IPS-18c (cell line): ENCODE data around the gene DOP1A.
A peak's percentile ranks its signal among the peaks of the same experiment; 100 is the strongest.

Experiments
- H3K4me3 ChIP-seq: 2 replicates; pipeline ENCODE4 v1.7.0; 2013; ENCODE audit warnings: low read depth, mild to moderate bottlenecking, low read length, moderate library complexity; ENCODE audit not compliant: insufficient read depth
- H3K9me3 ChIP-seq: one replicate; pipeline ENCODE4 v1.6.1; 2013; ENCODE audit warnings: mild to moderate bottlenecking, low read length, moderate library complexity; ENCODE audit not compliant: control insufficient read depth, insufficient read depth

DOP1A gene, protein sequence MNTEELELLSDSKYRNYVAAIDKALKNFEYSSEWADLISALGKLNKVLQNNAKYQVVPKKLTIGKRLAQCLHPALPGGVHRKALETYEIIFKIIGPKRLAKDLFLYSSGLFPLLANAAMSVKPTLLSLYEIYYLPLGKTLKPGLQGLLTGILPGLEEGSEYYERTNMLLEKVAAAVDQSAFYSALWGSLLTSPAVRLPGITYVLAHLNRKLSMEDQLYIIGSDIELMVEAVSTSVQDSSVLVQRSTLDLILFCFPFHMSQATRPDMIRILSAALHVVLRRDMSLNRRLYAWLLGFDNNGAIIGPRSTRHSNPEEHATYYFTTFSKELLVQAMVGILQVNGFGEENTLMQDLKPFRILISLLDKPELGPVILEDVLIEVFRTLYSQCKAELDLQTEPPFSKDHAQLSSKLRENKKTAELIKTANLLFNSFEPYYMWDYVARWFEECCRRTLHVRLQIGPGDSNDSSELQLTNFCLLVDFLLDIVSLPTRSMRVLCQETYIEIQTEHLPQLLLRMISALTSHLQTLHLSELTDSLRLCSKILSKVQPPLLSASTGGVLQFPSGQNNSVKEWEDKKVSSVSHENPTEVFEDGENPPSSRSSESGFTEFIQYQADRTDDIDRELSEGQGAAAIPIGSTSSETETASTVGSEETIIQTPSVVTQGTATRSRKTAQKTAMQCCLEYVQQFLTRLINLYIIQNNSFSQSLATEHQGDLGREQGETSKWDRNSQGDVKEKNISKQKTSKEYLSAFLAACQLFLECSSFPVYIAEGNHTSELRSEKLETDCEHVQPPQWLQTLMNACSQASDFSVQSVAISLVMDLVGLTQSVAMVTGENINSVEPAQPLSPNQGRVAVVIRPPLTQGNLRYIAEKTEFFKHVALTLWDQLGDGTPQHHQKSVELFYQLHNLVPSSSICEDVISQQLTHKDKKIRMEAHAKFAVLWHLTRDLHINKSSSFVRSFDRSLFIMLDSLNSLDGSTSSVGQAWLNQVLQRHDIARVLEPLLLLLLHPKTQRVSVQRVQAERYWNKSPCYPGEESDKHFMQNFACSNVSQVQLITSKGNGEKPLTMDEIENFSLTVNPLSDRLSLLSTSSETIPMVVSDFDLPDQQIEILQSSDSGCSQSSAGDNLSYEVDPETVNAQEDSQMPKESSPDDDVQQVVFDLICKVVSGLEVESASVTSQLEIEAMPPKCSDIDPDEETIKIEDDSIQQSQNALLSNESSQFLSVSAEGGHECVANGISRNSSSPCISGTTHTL (N-terminal part only)

DNA sequence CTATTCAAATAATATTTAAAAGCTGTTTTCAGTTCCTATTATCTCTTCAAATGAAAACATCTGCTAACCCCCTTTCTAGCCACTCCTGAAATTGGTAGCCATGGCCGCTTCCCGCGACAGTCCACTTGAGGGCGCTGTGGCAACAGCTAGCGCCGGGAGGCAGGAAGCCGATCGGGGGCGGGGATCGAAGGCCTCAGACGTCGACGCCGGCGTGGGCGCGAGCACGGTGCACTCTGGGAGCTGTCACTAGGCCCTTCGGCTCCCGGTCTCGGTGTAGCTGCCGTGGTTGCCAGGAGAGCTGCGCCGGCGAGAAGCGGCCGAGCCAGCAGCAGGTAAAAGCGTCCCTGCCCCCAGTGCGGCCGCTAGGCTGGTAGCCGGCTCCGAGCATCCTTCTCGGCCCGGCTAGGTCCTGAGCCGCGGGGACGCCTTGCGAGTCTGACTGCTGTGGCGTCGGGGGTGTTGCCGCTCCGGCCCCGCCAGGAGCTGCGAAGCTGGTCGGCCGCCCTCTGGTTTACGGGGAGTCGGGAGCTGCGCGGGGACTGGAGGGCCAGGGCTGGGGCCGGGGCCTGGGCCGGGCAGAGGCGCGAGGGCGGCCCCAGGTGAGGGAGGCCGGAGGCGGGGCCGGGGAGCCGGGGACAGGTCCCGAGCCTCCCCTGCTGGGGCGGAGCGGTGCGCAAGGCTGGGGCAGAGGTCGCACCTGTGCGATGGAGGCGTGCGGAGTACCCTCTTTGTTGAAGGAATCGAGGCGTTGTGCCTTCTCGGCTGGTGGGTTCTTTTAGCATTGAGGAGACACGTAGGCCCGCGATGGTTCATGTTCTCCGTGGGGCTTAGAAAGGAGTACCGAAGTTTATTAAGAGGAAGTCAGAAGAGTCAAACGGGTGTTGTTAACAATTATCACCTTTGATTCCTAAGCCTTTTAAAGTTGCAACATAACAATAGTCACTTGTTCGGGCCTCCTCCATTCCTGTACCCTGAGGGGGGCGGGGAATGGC, at the start of gene DOP1A:
Gene DOP1A (plus strand): TSS at position 224 of the 992 bp plus-strand sequence. CDS start 29,307 bp downstream, outside the sequence.
- Histone ChIP-seq H3K9me3 (no peaks in the 10 kb centered on the region), H3K4me3 (peak within 1 kb of the TSS; percentile 63)

DNA sequence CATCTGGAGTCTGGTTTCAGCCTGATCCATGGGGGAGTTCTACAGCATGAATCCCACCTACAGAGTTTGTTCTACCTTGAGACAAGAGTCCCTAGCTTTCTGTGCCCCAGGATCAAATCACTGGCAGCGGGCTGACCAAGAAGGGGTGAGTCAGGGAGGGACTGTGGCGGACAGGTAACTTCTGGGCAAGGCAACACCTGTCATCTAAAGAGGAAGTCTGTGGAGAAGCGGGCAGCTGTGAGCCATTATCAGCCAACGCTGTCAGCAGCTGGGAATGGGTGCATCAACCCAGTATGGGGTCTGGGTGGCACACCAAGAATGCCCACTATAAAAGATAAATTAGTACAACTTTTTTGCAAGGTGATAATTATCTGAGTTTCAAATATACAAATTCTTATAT, 47.7 kb upstream of the DOP1A start:
- Histone ChIP-seq H3K9me3 (no peaks in the 10 kb centered on the region), H3K4me3 (no peak overlapping the region)

DNA sequence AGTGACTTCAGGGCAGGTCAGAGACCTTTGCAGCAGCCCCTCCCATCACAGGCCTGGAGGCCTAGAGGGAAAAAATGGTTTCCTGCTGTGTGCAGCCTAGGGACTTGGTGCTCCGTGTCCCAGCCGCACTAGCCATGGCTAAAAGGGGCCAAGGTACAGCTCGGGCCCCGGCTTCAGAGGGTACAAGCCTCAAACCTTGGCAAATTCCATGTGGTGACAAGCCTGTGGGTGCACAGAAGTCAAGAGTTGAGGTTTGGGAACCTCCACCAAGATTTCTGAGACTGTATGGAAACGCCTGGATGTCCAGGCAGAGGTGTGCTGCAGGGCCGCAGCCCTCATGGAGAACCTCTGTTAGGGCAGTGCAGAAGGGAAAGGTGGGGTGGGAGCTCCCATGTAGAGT, 35.8 kb upstream of the DOP1A start:
- Histone ChIP-seq H3K4me3 (no peak overlapping the region), H3K9me3 (peaks cover 18% of the 10 kb centered on the region)

DNA sequence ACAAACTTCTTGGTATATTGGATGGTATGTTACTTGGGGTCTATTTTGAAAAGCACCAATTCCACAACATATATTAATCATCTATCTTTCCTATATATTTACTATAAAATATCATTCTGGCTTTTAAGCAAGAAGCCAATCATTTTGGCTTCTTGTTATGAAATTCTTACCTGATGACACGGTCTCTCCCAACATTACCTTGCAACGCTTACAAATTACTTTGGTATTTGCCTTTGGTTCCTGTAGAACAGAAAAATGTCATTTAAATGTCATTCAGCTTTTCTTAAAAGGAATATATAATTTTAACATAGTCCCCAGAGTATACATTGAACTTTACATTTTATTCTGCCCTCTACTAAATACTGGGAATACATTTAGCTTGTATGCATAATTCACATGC, 29.2 kb upstream of the DOP1A start:
- H3K9me3 ChIP-seq: peaks cover 2% of the 10 kb centered on the region
- H3K4me3 ChIP-seq: no peak overlapping the region

DNA sequence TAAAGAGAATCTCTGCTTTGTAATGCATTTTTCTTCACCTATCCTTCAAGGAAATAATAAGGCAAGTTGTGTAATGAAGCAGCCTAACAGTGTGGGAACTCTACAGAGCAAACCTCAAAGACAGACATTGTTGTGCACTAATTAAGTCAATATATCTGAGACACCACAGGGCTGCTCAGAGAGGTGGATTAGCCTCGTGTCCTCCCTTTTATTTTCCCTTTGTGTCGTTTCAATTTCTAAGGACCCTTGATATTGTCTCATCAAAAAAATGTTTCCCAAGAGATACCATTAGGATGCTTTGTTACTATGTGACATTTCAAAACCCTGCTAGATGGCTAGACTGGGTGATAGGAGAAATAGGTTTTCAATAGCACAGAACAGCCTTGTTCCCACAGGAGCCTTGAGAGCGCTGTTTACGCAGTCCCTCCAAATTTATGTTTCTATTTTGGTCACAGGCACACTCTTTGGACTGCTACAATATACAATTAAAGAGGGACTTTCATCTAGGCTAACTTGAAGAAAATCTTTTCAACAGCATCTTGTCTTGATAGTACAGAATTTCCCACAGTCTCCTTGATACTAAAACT, 24.9 kb upstream of the DOP1A start:
- Histone ChIP-seq H3K4me3 (no peak overlapping the region), H3K9me3 (no peaks in the 10 kb centered on the region)

DNA sequence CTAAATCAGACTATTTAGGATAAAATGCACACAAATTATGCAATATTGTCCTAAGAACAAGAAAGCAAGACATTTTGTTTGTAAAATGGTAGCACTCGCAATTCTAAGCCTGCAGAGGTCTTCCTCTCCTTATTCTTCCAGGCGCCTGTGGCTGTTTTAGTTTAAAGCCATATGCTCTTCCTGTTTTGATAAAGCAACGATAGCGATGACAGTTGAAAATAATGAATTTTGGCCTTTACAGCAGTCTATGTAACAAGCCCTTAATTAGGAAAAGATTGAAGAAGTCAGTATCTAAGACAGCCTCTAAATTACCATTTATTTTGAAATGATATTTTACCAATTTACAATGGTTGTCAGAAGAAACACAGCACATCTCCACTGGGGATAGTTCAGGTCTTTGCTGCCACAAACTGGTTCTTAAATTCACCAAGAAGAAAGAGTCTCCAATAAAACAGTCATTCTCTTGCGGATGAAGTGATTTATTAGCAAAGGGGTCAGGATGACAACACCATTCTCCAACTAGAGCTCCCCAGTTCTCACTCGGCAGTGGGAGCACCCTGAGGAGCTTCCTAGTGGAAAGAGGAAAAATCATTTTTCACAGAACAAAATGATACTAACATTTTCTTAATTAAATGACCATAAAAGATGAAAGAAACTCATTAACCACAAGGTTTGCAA, 23.2 kb upstream of the DOP1A start:
- Histone ChIP-seq H3K4me3 (no peak overlapping the region), H3K9me3 (no peaks in the 10 kb centered on the region)

DNA sequence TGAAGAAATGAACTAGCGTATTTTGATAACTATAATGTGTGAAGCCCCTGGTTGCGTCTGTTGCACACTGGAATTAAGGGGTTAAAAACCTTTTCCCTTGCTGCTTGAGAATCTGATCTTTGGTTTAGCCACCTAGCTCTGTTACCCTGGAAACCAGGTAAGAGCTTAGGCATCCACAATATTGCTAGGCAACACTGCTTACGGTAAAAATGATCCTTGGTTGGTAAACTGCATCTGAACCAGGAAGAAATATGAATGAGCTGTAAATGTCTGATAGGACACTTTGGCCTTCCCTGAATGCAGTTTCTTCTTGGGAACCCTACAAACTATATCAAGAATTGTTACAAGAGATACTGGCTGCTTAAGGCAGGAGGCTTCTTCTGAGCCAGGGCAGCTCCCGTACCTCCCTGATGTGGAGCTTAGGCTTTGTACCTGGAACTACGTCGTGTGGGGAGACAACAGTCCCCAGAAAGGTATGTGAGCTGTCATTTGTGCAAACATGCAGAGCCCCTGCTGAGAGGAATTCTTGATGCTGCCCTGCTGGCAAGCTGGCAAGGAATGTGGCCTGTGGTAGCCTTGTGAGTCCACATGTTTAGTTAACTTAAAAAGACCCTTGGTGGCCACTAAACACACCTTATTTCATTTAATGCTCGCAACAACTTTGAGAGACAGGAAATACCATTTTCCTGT, 20.3 kb upstream of the DOP1A start:
- H3K9me3 ChIP-seq: no peaks in the 10 kb centered on the region
- H3K4me3 ChIP-seq: no peak overlapping the region

DNA sequence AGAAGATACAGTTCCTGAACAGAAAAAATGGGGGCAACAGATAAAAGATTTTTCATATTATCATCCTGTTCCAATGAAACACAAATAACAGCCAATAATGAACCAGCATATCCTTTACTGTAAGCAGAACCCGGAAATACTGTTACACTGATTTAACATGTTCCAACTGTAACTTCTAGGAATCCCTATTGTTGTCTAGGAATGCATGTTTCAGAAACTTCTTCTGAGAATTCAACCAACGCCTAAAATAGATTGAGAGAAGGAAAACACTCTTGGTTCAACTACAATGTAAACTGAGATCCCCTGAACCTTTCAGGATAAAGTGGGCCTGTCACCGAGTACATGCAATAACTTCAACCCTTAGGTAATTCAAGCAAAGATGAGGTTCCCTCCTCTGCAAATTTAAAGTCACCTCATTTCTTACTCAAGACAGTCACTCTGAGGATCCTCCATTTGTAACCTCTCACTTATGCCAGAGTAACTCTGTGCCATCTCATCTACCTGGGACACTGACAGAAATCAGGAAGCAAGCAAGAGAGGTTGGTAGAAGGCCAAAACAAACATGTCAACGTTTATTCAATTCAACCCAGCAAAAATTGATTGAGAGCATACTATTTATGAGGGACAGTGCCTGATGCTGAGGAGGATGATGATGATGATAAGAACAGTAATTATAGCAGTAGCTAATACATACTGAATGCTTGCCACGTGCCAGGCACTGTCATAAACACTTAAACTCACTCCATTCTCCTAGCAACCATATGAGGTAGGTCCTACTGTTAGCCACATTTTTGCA, 15.9 kb upstream of the DOP1A start:
- no peak overlapping the region for H3K4me3 ChIP-seq

DNA sequence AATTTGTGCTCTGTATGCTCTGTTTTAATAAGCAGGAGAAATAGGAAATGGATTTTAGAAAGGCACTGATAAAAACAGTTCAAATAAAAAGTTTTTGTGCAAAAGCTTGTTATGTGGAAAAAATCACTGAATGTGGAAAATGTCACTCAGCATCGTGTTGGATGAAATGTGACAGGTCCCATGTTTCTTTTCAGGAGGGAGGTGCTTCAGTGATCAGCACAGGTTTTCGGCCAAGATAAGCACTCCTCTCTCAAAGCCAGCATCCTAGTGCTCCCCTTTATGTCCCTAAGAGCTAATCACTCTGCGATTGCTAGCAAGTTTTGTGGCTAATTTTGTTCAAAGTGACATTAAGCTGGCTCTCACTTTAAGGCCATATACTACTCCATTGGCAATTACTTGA, 13.8 kb upstream of the DOP1A start:
- Histone ChIP-seq H3K9me3 (no peaks in the 10 kb centered on the region), H3K4me3 (no peak overlapping the region)

More for the DNA sequence above, 15.9 kb upstream of the DOP1A start:
- H3K9me3 ChIP-seq: no peaks in the 10 kb centered on the region

DNA sequence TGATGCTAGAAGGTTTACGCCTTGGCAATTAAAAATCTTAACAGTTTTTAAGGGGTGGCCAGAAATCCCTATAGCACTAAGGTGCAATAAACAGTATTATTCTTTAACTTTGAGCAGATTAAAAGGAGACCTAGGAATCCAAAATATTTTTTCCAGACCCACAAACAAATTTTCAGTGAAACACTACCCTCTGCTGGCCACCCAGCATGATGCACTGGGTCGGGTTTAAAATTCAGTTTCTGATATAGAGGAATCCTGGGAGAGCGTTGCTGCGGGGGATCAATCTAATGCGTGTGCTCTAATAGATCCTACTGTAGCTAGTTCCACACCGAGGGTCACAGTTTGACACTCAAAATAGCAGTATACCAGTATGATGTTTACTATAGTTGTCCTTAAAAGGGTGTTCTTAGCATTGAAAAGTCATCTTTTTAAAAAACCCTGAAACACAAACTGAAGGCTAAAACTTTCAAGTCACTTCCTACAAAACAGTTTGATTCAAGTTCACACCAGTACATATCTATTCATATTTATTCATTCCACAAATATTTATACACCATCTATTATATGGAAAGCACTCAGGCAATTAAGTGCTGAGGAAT, 12.0 kb upstream of the DOP1A start:
- H3K4me3 ChIP-seq: no peak overlapping the region
- no peaks in the 10 kb centered on the region for H3K9me3 ChIP-seq

DNA sequence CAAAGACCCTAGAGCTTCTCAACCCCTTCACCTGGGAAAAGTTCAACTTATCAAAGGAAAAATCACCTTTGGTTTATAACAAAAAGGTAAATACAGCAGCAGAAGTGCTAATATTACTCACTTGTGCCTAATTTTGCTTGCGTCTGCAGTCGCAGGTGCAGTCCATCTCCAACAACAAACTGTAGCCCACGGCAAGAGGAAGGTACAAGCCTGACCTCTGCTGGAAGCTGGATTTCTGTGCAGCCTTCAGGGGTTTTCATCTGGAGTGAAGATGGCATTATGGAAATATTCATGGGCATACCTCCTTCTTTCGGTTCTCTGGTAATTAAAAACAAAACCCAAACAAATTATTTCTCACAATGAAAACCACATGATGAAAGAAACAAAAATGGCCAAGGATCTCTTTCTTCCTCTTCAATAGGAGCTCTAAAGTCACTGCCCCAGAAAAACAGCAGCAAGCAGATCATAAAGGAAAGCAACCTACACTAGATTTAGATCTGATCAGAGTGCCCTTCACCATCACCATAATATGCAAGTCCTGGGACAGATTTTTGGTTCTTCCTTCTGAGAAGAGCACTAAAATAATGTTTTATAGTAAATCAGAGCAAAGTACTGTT, 9.7 kb upstream of the DOP1A start:
- no peaks in the 10 kb centered on the region for H3K9me3 ChIP-seq
- H3K4me3 ChIP-seq: no peak overlapping the region

DNA sequence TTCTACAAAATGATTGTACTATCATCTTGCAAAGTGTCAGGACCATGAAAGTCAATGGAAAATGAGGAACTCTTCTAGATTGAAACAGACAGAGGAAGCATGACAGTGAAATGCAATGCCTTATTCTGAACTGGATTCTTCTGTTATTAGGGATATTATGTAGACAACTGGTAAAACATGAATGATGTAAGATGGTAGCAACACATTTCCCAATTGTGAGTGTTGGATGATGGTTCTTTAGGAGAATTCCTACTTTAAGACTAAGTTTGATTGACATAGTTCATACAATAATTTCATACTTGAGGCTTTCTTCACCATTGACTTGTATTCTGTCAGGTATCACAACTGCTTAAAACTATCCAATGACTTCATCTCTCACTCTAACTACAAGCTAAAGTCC, 6.3 kb upstream of the DOP1A start:
- H3K4me3 ChIP-seq: no peak overlapping the region
- no peaks in the 10 kb centered on the region for H3K9me3 ChIP-seq

DNA sequence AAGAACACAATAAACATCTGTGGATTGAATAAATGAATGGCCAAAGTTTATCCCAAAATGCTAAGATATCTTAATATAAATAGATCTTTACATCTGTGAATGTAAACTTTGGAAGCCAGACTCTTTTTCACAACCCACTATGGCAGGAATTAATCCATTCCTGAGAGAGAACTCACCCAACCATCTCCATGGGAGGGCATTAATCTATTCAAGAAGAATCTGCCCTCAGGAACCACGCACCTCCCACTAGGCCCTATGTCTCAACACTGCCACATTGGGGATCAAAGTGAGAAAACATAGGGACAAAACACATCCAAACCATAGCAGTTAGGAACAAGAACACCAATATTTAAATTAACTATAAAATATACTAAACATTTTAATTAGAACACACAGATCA, 5.2 kb upstream of the DOP1A start:
- no peak overlapping the region for H3K4me3 ChIP-seq
- H3K9me3 ChIP-seq: no peaks in the 10 kb centered on the region
